Measurements from ENCODE around the gene DCANP1. TPM values are rescaled to one million over a fixed set of nuclear protein-coding genes. Genes with fewer than 3 reads are reported as not detected.

DCANP1 gene
- total RNA-seq, 1 experiment from 2014 or later = not detected

GRCh38 chr5:135455876-135456237 is 8.7 kb upstream of the DCANP1 start:
- no peak for DNase-seq
- no peak overlapping the region for H3K27ac ChIP-seq
- H3K4me3 ChIP-seq = no peak overlapping the region
- H3K4me1 ChIP-seq = no peaks in the 10 kb centered on the region
- H3K27me3 ChIP-seq = peaks cover 9% of the 10 kb centered on the region; the same call in 1 of the 2 replicates
- no peaks in the 10 kb centered on the region; the same call in 1 of the 2 replicates for H3K9me3 ChIP-seq (replicated peaks)
- no peaks in the 10 kb centered on the region for H3K36me3 ChIP-seq

- Histone ChIP-seq H3K9me3 (replicated peaks) (no peaks in the 10 kb centered on the region; the same call in 1 of the 2 replicates), H3K4me3 (no peak overlapping the region), H3K4me1 (no peaks in the 10 kb centered on the region), H3K27ac (no peak overlapping the region), H3K36me3 (no peaks in the 10 kb centered on the region), H3K27me3 (peaks cover 6% of the 10 kb centered on the region; the same call in 1 of the 2 replicates)
- no peak for DNase-seq
Observed at GRCh38 chr5:135454946-135455345, 7.8 kb upstream of the DCANP1 start.

GRCh38 chr5:135453613-135454012 is 6.5 kb upstream of the DCANP1 start:
- no peaks in the 10 kb centered on the region for H3K36me3 ChIP-seq
- H3K27me3 ChIP-seq = peaks cover 10% of the 10 kb centered on the region; the same call in 1 of the 2 replicates

GRCh38 chr5:135452321-135453030 is 5.3 kb upstream of the DCANP1 start, which contains the start of gene TIFAB:
Gene TIFAB, minus strand, starts transcription at chr5:135452351. Its CDS starts 2,412 bp downstream, at chr5:135449939.
- Histone ChIP-seq H3K27ac (no peak within 1 kb of the TSS), H3K4me1 (no peaks in the 10 kb centered on the region)

More at GRCh38 chr5:135453613-135454012, 6.5 kb upstream of the DCANP1 start:
- Histone ChIP-seq H3K9me3 (replicated peaks) (no peaks in the 10 kb centered on the region; the same call in 1 of the 2 replicates), H3K4me1 (no peaks in the 10 kb centered on the region), H3K27ac (no peak overlapping the region), H3K4me3 (no peak overlapping the region)
- no peak for DNase-seq

GRCh38 chr5:135451581-135452320 is 4.6 kb upstream of the DCANP1 start:
- no peaks in the 10 kb centered on the region for H3K4me1 ChIP-seq
- DNase-seq = no peak
- no peaks in the 10 kb centered on the region; the same call in 1 of the 2 replicates for H3K9me3 ChIP-seq (replicated peaks)
- peaks cover 15% of the 10 kb centered on the region; the same call in 1 of the 2 replicates for H3K27me3 ChIP-seq
- no peak overlapping the region for H3K27ac ChIP-seq
- no peaks in the 10 kb centered on the region for H3K36me3 ChIP-seq
- H3K4me3 ChIP-seq = no peak overlapping the region

More at GRCh38 chr5:135452321-135453030, 5.3 kb upstream of the DCANP1 start, which contains the start of gene TIFAB:
- Histone ChIP-seq H3K4me3 (no peak within 1 kb of the TSS), H3K27me3 (peaks cover 10% of the 10 kb centered on the region; the same call in 1 of the 2 replicates), H3K36me3 (no peaks in the 10 kb centered on the region), H3K9me3 (replicated peaks) (no peaks in the 10 kb centered on the region; the same call in 1 of the 2 replicates)
- DNase-seq = no peak

GRCh38 chr5:135450952-135451351 is 3.8 kb upstream of the DCANP1 start:
- H3K36me3 ChIP-seq = no peaks in the 10 kb centered on the region
- DNase-seq = no peak
- peaks cover 18% of the 10 kb centered on the region; the same call in 1 of the 2 replicates for H3K27me3 ChIP-seq
- no peaks in the 10 kb centered on the region for H3K4me1 ChIP-seq
- H3K27ac ChIP-seq = no peak overlapping the region
- no peak overlapping the region for H3K4me3 ChIP-seq
- no peaks in the 10 kb centered on the region; the same call in 1 of the 2 replicates for H3K9me3 ChIP-seq (replicated peaks)

- Histone ChIP-seq H3K27me3 (peaks cover 20% of the 10 kb centered on the region; the same call in 1 of the 2 replicates), H3K9me3 (replicated peaks) (no peaks in the 10 kb centered on the region; the same call in 1 of the 2 replicates), H3K27ac (no peak overlapping the region), H3K4me3 (no peak overlapping the region), H3K36me3 (no peaks in the 10 kb centered on the region), H3K4me1 (no peaks in the 10 kb centered on the region)
- no peak for DNase-seq
Observed at GRCh38 chr5:135450336-135450735, 3.2 kb upstream of the DCANP1 start.

GRCh38 chr5:135449644-135450043 is 2.5 kb upstream of the DCANP1 start:
- no peak overlapping the region for H3K27ac ChIP-seq
- peaks cover 20% of the 10 kb centered on the region; the same call in 1 of the 2 replicates for H3K27me3 ChIP-seq
- H3K4me3 ChIP-seq = no peak overlapping the region
- no peaks in the 10 kb centered on the region for H3K36me3 ChIP-seq
- no peak for DNase-seq
- no peaks in the 10 kb centered on the region; the same call in 1 of the 2 replicates for H3K9me3 ChIP-seq (replicated peaks)
- no peaks in the 10 kb centered on the region for H3K4me1 ChIP-seq

GRCh38 chr5:135448791-135449507 is 1.8 kb upstream of the DCANP1 start:
- peaks cover 20% of the 10 kb centered on the region; the same call in 1 of the 2 replicates for H3K27me3 ChIP-seq
- H3K9me3 ChIP-seq (replicated peaks) = no peaks in the 10 kb centered on the region; the same call in 1 of the 2 replicates
- no peaks in the 10 kb centered on the region for H3K4me1 ChIP-seq
- H3K27ac ChIP-seq = no peak overlapping the region
- H3K4me3 ChIP-seq = no peak overlapping the region
- H3K36me3 ChIP-seq = no peaks in the 10 kb centered on the region
- no peak for DNase-seq

GRCh38 chr5:135448071-135448739 is 1.1 kb upstream of the DCANP1 start:
- no peak for DNase-seq
- H3K27ac ChIP-seq = no peak overlapping the region
- H3K4me3 ChIP-seq = no peak overlapping the region
- no peaks in the 10 kb centered on the region; the same call in 1 of the 2 replicates for H3K9me3 ChIP-seq (replicated peaks)
- peaks cover 16% of the 10 kb centered on the region; the same call in 1 of the 2 replicates for H3K27me3 ChIP-seq
- no peaks in the 10 kb centered on the region; the same call in 1 of the 2 replicates for H3K4me1 ChIP-seq
- no peaks in the 10 kb centered on the region for H3K36me3 ChIP-seq

GRCh38 chr5:135446615-135447014 is 533 bp downstream of the DCANP1 start:
- no peak for DNase-seq
- no peak overlapping the region for H3K4me3 ChIP-seq
- peaks cover 2% of the 10 kb centered on the region; the same call in 1 of the 2 replicates for H3K4me1 ChIP-seq
- H3K9me3 ChIP-seq (replicated peaks) = no peaks in the 10 kb centered on the region
- H3K27me3 ChIP-seq = peaks cover 18% of the 10 kb centered on the region; the same call in 1 of the 2 replicates
- H3K36me3 ChIP-seq = no peaks in the 10 kb centered on the region
- H3K27ac ChIP-seq = no peak overlapping the region

- peaks cover 18% of the 10 kb centered on the region; the same call in 1 of the 2 replicates for H3K27me3 ChIP-seq
- H3K9me3 ChIP-seq (replicated peaks) = no peaks in the 10 kb centered on the region
- no peak overlapping the region for H3K4me3 ChIP-seq
- DNase-seq = no peak
- H3K4me1 ChIP-seq = peaks cover 2% of the 10 kb centered on the region; the same call in 1 of the 2 replicates
- no peaks in the 10 kb centered on the region for H3K36me3 ChIP-seq
- H3K27ac ChIP-seq = no peak overlapping the region
Observed at GRCh38 chr5:135446206-135446605, 942 bp downstream of the DCANP1 start.

- H3K27me3 ChIP-seq = peaks cover 20% of the 10 kb centered on the region; the same call in 1 of the 2 replicates
- H3K4me1 ChIP-seq = peaks cover 2% of the 10 kb centered on the region; the same call in 1 of the 2 replicates
- no peak overlapping the region for H3K4me3 ChIP-seq
- no peaks in the 10 kb centered on the region for H3K36me3 ChIP-seq
- no peak overlapping the region for H3K27ac ChIP-seq
- H3K9me3 ChIP-seq (replicated peaks) = no peaks in the 10 kb centered on the region
- DNase-seq = no peak
Observed at GRCh38 chr5:135445306-135445985, 1.7 kb downstream of the DCANP1 start.
